SK-N-SH (cell line): ENCODE data around the gene CLDN10.

Source experiments
- FOXJ3 ChIP-seq: sonication (generic); formaldehyde crosslinking; IDR thresholded peaks from 2 replicates; pipeline ENCODE4 v1.5.1; 2020; ENCODE audit warnings: mild to moderate bottlenecking, missing genetic modification reagents
- GATA2 ChIP-seq: sonication (generic); formaldehyde crosslinking; IDR thresholded peaks from 2 replicates; pipeline ENCODE4 v1.5.0; 2020; ENCODE audit warnings: mild to moderate bottlenecking, missing genetic modification reagents
- TF ChIP-seq, protein P1 (sequence below): fragments of 150-350 bp; IDR thresholded peaks from 2 replicates; pipeline ENCODE4 v1.6.1; 2017; ENCODE audit warnings: antibody characterized with exemption, low read length, low read depth, borderline replicate concordance

- TF ChIP-seq FOXJ3 (no peak), GATA2 (CRISPR knock-in tag) (no peak)
- TF ChIP-seq, protein P1, sequence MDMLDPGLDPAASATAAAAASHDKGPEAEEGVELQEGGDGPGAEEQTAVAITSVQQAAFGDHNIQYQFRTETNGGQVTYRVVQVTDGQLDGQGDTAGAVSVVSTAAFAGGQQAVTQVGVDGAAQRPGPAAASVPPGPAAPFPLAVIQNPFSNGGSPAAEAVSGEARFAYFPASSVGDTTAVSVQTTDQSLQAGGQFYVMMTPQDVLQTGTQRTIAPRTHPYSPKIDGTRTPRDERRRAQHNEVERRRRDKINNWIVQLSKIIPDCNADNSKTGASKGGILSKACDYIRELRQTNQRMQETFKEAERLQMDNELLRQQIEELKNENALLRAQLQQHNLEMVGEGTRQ = no peak
These were observed 63.0 kb downstream of the CLDN10 start for GRCh38 chr13:95615539-95615938.
